RPMI7951 (cell line): ENCODE data around the gene BIVM. TPM values are rescaled to one million over a fixed set of nuclear protein-coding genes. Genes with fewer than 3 reads are reported as not detected.

Experiments
- DNase-seq: peaks from one replicate; pipeline ENCODE4 v3.0.0-alpha.2; 2012; ENCODE audit warnings: low read depth
- total RNA-seq: library from RNA; depleted of rRNA; stranded (reverse); fragments of >200 nt; shearing (Covaris generic); gene quantifications from 2 replicates; pipeline ENCODE4 v1.2.3, GENCODE V29; 2014; rRNA removed

Gene BIVM
- total RNA-seq, 1 experiment from 2014 or later = 13.3 TPM

GRCh38 chr13:102881819-102882686 is 83.1 kb downstream of the BIVM start:
- no peak for DNase-seq

Other genes with a start within 250 kb of the BIVM start
- 43.3 and 52.6 TPM in 2 replicates for gene TPP2, start 202.1 kb upstream of the BIVM start, total RNA-seq
- not detected in 2 replicates for gene METTL21C, start 104.1 kb upstream of the BIVM start, total RNA-seq
- 56.6 and 59.6 TPM in 2 replicates for gene TEX30, start 25.3 kb upstream of the BIVM start, total RNA-seq
- 19.9 and 22.5 TPM in 2 replicates for gene POGLUT2, start 143 bp upstream of the BIVM start, total RNA-seq
- gene ERCC5, start 46.9 kb downstream of the BIVM start, total RNA-seq = 35.4 and 37.6 TPM in 2 replicates